Measurements from ENCODE around the gene LRP1B.

LRP1B gene

GRCh38 chr2:142038826-142039225 lies 92.0 kb downstream of the LRP1B start:
- no peak for ATAC-seq
- H3K9me3 Mint-ChIP-seq, result peaks cover 26% of the 10 kb centered on the region
- H3K36me3 Mint-ChIP-seq, result no peaks in the 10 kb centered on the region
- no peak overlapping the region for H3K4me3 Mint-ChIP-seq
- no peak overlapping the region for H3K27ac Mint-ChIP-seq
- no peak for DNase-seq (ENCODE audit: low spot score in 2 of 2)
- no peaks in the 10 kb centered on the region for H3K4me1 Mint-ChIP-seq

- no peak for ATAC-seq
- no peak overlapping the region for H3K27ac Mint-ChIP-seq
Measured at GRCh38 chr2:142037744-142038143, 93.1 kb downstream of the LRP1B start.

GRCh38 chr2:142037066-142037465 lies 93.8 kb downstream of the LRP1B start:
- Mint-ChIP-seq H3K9me3 (peaks cover 30% of the 10 kb centered on the region), H3K4me3 (no peak overlapping the region), H3K4me1 (no peaks in the 10 kb centered on the region), H3K36me3 (no peaks in the 10 kb centered on the region), H3K27ac (no peak overlapping the region)
- DNase-seq (ENCODE audit: low spot score in 2 of 2) (no peak), ATAC-seq (no peak)

More at GRCh38 chr2:142037744-142038143, 93.1 kb downstream of the LRP1B start:
- Mint-ChIP-seq H3K9me3 (peaks cover 24% of the 10 kb centered on the region), H3K4me3 (no peak overlapping the region), H3K4me1 (no peaks in the 10 kb centered on the region), H3K36me3 (no peaks in the 10 kb centered on the region)
- no peak for DNase-seq (ENCODE audit: low spot score in 2 of 2)

GRCh38 chr2:142033393-142033792 lies 97.4 kb downstream of the LRP1B start:
- Mint-ChIP-seq H3K36me3 (no peaks in the 10 kb centered on the region), H3K27ac (no peak overlapping the region), H3K4me1 (no peaks in the 10 kb centered on the region), H3K4me3 (no peak overlapping the region), H3K9me3 (peaks cover 27% of the 10 kb centered on the region)
- no peak for ATAC-seq
- DNase-seq (ENCODE audit: low spot score in 2 of 2), result no peak

GRCh38 chr2:142031656-142032055 lies 99.2 kb downstream of the LRP1B start:
- Mint-ChIP-seq H3K36me3 (no peaks in the 10 kb centered on the region), H3K4me3 (no peak overlapping the region), H3K27ac (no peak overlapping the region), H3K9me3 (peaks cover 24% of the 10 kb centered on the region), H3K4me1 (no peaks in the 10 kb centered on the region)
- DNase-seq (ENCODE audit: low spot score in 2 of 2), result no peak
- no peak for ATAC-seq

- no peaks in the 10 kb centered on the region for H3K4me1 Mint-ChIP-seq
- no peak overlapping the region for H3K27ac Mint-ChIP-seq
- H3K36me3 Mint-ChIP-seq, result no peaks in the 10 kb centered on the region
- no peak for DNase-seq (ENCODE audit: low spot score in 2 of 2)
- ATAC-seq, result no peak
- no peak overlapping the region for H3K4me3 Mint-ChIP-seq
- peaks cover 21% of the 10 kb centered on the region for H3K9me3 Mint-ChIP-seq
Measured at GRCh38 chr2:142030735-142031134, 100.1 kb downstream of the LRP1B start.

GRCh38 chr2:142029974-142030373 lies 100.8 kb downstream of the LRP1B start:
- ATAC-seq (no peak), DNase-seq (ENCODE audit: low spot score in 2 of 2) (no peak)
- Mint-ChIP-seq H3K4me1 (no peaks in the 10 kb centered on the region), H3K36me3 (no peaks in the 10 kb centered on the region), H3K27ac (no peak overlapping the region), H3K4me3 (no peak overlapping the region), H3K9me3 (peaks cover 24% of the 10 kb centered on the region)

- Mint-ChIP-seq H3K9me3 (peaks cover 14% of the 10 kb centered on the region), H3K4me1 (no peaks in the 10 kb centered on the region), H3K36me3 (no peaks in the 10 kb centered on the region), H3K27ac (no peak overlapping the region), H3K4me3 (no peak overlapping the region)
- DNase-seq (ENCODE audit: low spot score in 2 of 2) (no peak), ATAC-seq (no peak)
Measured at GRCh38 chr2:142025394-142025793, 105.4 kb downstream of the LRP1B start.

- Mint-ChIP-seq H3K27ac (no peak overlapping the region), H3K4me3 (no peak overlapping the region), H3K9me3 (peaks cover 14% of the 10 kb centered on the region), H3K4me1 (no peaks in the 10 kb centered on the region), H3K36me3 (no peaks in the 10 kb centered on the region)
- no peak for ATAC-seq
- DNase-seq (ENCODE audit: low spot score in 2 of 2), result no peak
Measured at GRCh38 chr2:142020368-142020767, 110.4 kb downstream of the LRP1B start.

- DNase-seq (ENCODE audit: low spot score in 2 of 2) (no peak), ATAC-seq (no peak)
- peaks cover 7% of the 10 kb centered on the region for H3K9me3 Mint-ChIP-seq
- no peaks in the 10 kb centered on the region for H3K36me3 Mint-ChIP-seq
- no peaks in the 10 kb centered on the region for H3K4me1 Mint-ChIP-seq
- H3K27ac Mint-ChIP-seq, result no peak overlapping the region
- H3K4me3 Mint-ChIP-seq, result no peak overlapping the region
Measured at GRCh38 chr2:142014536-142014935, 116.3 kb downstream of the LRP1B start.

- Mint-ChIP-seq H3K9me3 (peaks cover 6% of the 10 kb centered on the region), H3K4me3 (no peak overlapping the region), H3K27ac (no peak overlapping the region), H3K4me1 (no peaks in the 10 kb centered on the region), H3K36me3 (no peaks in the 10 kb centered on the region)
- ATAC-seq (no peak), DNase-seq (ENCODE audit: low spot score in 2 of 2) (no peak)
Measured at GRCh38 chr2:142012797-142013196, 118.0 kb downstream of the LRP1B start.

- H3K36me3 Mint-ChIP-seq, result no peaks in the 10 kb centered on the region
- no peaks in the 10 kb centered on the region for H3K4me1 Mint-ChIP-seq
- no peak for DNase-seq (ENCODE audit: low spot score in 2 of 2)
- no peak overlapping the region for H3K27ac Mint-ChIP-seq
- peaks cover 3% of the 10 kb centered on the region for H3K9me3 Mint-ChIP-seq
- H3K4me3 Mint-ChIP-seq, result no peak overlapping the region
- ATAC-seq, result no peak
Measured at GRCh38 chr2:142010477-142011270, 120.1 kb downstream of the LRP1B start.

GRCh38 chr2:142008135-142008744 lies 122.6 kb downstream of the LRP1B start:
- no peak for ATAC-seq
- Mint-ChIP-seq H3K4me1 (no peaks in the 10 kb centered on the region), H3K36me3 (no peaks in the 10 kb centered on the region), H3K9me3 (peaks cover 8% of the 10 kb centered on the region), H3K27ac (no peak overlapping the region), H3K4me3 (no peak overlapping the region)
- DNase-seq (ENCODE audit: low spot score in 2 of 2), result no peak

GRCh38 chr2:141994066-141994465 lies 136.8 kb downstream of the LRP1B start:
- peaks cover 7% of the 10 kb centered on the region for H3K9me3 Mint-ChIP-seq

GRCh38 chr2:141992695-141993094 lies 138.1 kb downstream of the LRP1B start:
- no peak for ATAC-seq
- Mint-ChIP-seq H3K4me1 (no peaks in the 10 kb centered on the region), H3K36me3 (no peaks in the 10 kb centered on the region), H3K4me3 (no peak overlapping the region), H3K9me3 (peaks cover 8% of the 10 kb centered on the region), H3K27ac (no peak overlapping the region)
- no peak for DNase-seq (ENCODE audit: low spot score in 2 of 2)

More at GRCh38 chr2:141994066-141994465, 136.8 kb downstream of the LRP1B start:
- DNase-seq (ENCODE audit: low spot score in 2 of 2) (no peak), ATAC-seq (no peak)
- H3K27ac Mint-ChIP-seq, result no peak overlapping the region
- no peaks in the 10 kb centered on the region for H3K36me3 Mint-ChIP-seq
- no peaks in the 10 kb centered on the region for H3K4me1 Mint-ChIP-seq
- H3K4me3 Mint-ChIP-seq, result no peak overlapping the region

- ATAC-seq, result no peak
- Mint-ChIP-seq H3K36me3 (no peaks in the 10 kb centered on the region), H3K27ac (no peak overlapping the region), H3K4me3 (no peak overlapping the region), H3K9me3 (peaks cover 10% of the 10 kb centered on the region), H3K4me1 (no peaks in the 10 kb centered on the region)
- no peak for DNase-seq (ENCODE audit: low spot score in 2 of 2)
Measured at GRCh38 chr2:141968433-141968832, 162.4 kb downstream of the LRP1B start.

Data from stimulated activated effector memory CD8-positive, alpha-beta T cell treated with anti-CD3 and anti-CD28 coated beads, Interleukin-12 subunit alpha, Interleukin-12 subunit beta, amount 100 ng/mL, for 72 hours (primary cell).